H1 (cell line): ENCODE results near the gene INSYN1. TPM values are rescaled to one million over a fixed set of nuclear protein-coding genes. Genes with fewer than 3 reads are reported as not detected.

Experiments used
- ATF2 ChIP-seq: IDR thresholded peaks from 2 replicates; pipeline ENCODE4 v1.6.1; 2012; ENCODE audit warnings: low read length, inconsistent platforms
- SP2 ChIP-seq: IDR thresholded peaks from 2 replicates; pipeline ENCODE4 v1.6.1; 2012; ENCODE audit warnings: mild to moderate bottlenecking, low read length, inconsistent platforms
- YY1 ChIP-seq: IDR thresholded peaks from 2 replicates; pipeline ENCODE4 v1.6.1; 2011; ENCODE audit warnings: low read depth, mild to moderate bottlenecking, low read length
- polyA plus RNA-seq, 7 experiments: library from polyadenylated mRNA; depleted of rRNA in 3 of 7; stranded (reverse) in 5 of 7; unstranded in 2 of 7; fragments of >200 nt in 5 of 7; fragments of 200-250 nt in 2 of 7; gene quantifications; 1 replicate in 5 of 7; 2 replicates in 1 of 7; 4 replicates in 1 of 7; pipeline versions ENCODE4 v1.2.1 to v1.2.3, GENCODE V29; 2011 to 2013; ENCODE audit warnings: missing spikeins in 2 of 7, mixed read lengths in 2 of 7
- total RNA-seq: library from RNA; stranded (reverse); fragmentation: NEBNext Ultra II Directional; extraction: Animal tissue kit (Norgen Biotek cat#: 25700); gene quantifications from 2 replicates; pipeline ENCODE4 v1.2.1, GENCODE V29; 2021

The INSYN1 gene
- total and polyA plus RNA-seq, 2 of the 8 experiments (the other 6 are each of a cell fraction or from before 2014, with no cell fraction given), result 7.2 to 10.2 TPM

- no peak for TF ChIP-seq ATF2
- TF ChIP-seq YY1, result no peak
- no peak for TF ChIP-seq SP2
- TF ChIP-seq, all 59 proteins: peak for 0
Observed at GRCh38 chr15:73708691-73709090, 44.5 kb downstream of the INSYN1 start (continued).
